Breast epithelium (tissue), 3 donors: ENCODE data around the gene ZNF155.

Source experiments
- POLR2A ChIP-seq: fragments of 450-650 bp; IDR thresholded peaks from one replicate; pipeline ENCODE4 v1.6.1; 2016; ENCODE audit warnings: antibody characterized with exemption, mild to moderate bottlenecking, moderate library complexity
- TF ChIP-seq, protein P1 (sequence below), 3 donors: fragments of 450-650 bp; IDR thresholded peaks; one replicate each; pipeline ENCODE4 v1.5.1; 2016 to 2017; ENCODE audit warnings: antibody characterized with exemption in 3 of 3, mild to moderate bottlenecking in 3 of 3, moderate library complexity in 3 of 3

DNA sequence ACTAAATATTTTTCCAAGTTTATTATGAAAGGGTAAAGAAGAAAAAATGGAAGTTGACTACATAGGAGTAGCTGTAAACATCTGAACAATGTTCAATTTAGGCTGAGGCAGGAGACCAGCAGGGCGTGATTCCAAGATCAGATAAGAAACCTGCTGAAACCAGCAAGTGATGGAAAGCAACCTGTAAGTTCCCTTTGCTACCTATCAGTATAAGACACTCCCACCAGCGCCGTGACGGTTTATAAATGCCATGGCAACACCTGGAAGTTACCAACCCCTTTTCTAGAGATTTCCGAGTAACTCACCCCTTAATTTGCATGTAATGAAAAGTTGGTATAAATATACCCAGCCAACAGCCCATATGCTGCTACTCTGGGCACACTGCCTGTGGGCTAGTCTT lies 47.8 kb upstream of the ZNF155 start:
- TF ChIP-seq, protein P1, sequence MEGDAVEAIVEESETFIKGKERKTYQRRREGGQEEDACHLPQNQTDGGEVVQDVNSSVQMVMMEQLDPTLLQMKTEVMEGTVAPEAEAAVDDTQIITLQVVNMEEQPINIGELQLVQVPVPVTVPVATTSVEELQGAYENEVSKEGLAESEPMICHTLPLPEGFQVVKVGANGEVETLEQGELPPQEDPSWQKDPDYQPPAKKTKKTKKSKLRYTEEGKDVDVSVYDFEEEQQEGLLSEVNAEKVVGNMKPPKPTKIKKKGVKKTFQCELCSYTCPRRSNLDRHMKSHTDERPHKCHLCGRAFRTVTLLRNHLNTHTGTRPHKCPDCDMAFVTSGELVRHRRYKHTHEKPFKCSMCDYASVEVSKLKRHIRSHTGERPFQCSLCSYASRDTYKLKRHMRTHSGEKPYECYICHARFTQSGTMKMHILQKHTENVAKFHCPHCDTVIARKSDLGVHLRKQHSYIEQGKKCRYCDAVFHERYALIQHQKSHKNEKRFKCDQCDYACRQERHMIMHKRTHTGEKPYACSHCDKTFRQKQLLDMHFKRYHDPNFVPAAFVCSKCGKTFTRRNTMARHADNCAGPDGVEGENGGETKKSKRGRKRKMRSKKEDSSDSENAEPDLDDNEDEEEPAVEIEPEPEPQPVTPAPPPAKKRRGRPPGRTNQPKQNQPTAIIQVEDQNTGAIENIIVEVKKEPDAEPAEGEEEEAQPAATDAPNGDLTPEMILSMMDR (IDR thresholded peaks at IDR 0.05) = no peak
- no peak for TF ChIP-seq POLR2A
